Lung (tissue), 12 donors: Measurements from ENCODE around the gene GPC6. TPM values are rescaled to one million over a fixed set of nuclear protein-coding genes. Genes with fewer than 3 reads are reported as not detected.

Source experiments
- ATAC-seq: fragments of 200-7000 bp; cut with Tn5 transposase; one replicate; pipeline ENCODE4 v1.9.1; 2020; ENCODE audit warnings: moderate number of reproducible peaks; ENCODE audit not compliant: insufficient read depth, low FRiP score
- DNase-seq, 3 donors: peaks; one replicate each; pipeline ENCODE4 v3.0.0-alpha.2; 2013 to 2017
- H3K27ac ChIP-seq, 2 donors: one replicate each; pipeline ENCODE4 v1.5.1; 2013; ENCODE audit warnings: mild to moderate bottlenecking in 2 of 2, moderate library complexity in 2 of 2, control low read depth in 1 of 2, inconsistent platforms in 1 of 2, low read depth in 1 of 2, low read length in 1 of 2
- H3K27me3 ChIP-seq, 3 donors: one replicate each; pipeline ENCODE4 v1.5.1; 2013; ENCODE audit warnings: low read length in 2 of 3; ENCODE audit not compliant: control insufficient read depth in 3 of 3, insufficient read depth in 3 of 3
- H3K36me3 ChIP-seq, 4 donors: one replicate each; pipeline ENCODE4 v1.5.1; 2013; ENCODE audit warnings: low read length in 4 of 4, mild to moderate bottlenecking in 1 of 4, moderate library complexity in 1 of 4; ENCODE audit not compliant: control insufficient read depth in 4 of 4, insufficient read depth in 4 of 4
- H3K4me1 ChIP-seq, 5 donors: one replicate each; pipeline ENCODE4 v1.5.1; 2013; ENCODE audit warnings: low read length in 5 of 5, mild to moderate bottlenecking in 2 of 5, moderate library complexity in 1 of 5; ENCODE audit not compliant: control insufficient read depth in 5 of 5, insufficient read depth in 5 of 5
- H3K4me3 ChIP-seq: one replicate; pipeline ENCODE4 v1.5.1; 2013; ENCODE audit warnings: mild to moderate bottlenecking, control low read depth, moderate library complexity
- H3K9ac ChIP-seq, 2 donors: one replicate each; pipeline ENCODE4 v1.5.1; 2013; ENCODE audit warnings: low read length in 2 of 2, control low read depth in 1 of 2; ENCODE audit not compliant: insufficient read depth in 1 of 2
- H3K9me3 ChIP-seq, 4 donors: one replicate each; pipeline ENCODE4 v1.5.1; 2013; ENCODE audit warnings: low read length in 3 of 4, mild to moderate bottlenecking in 1 of 4, moderate library complexity in 1 of 4; ENCODE audit not compliant: control insufficient read depth in 4 of 4, insufficient read depth in 3 of 4
- CTCF ChIP-seq: IDR thresholded peaks from 2 replicates; pipeline ENCODE4 v1.5.1; 2012; ENCODE audit warnings: mild to moderate bottlenecking; ENCODE audit errors: control extremely low read depth, extremely low read depth
- WGBS, 2 donors: extraction: QIAGEN DNeasy Blood & Tissue Kit; methylation state at CpG; one replicate each; pipeline ENCODE4 v1.1.7; 2013; 5-methylcytosine and 5-hydroxymethylcytosine counted together
- polyA plus RNA-seq, 2 donors: library from polyadenylated mRNA; stranded (reverse); fragments of 200-250 nt; gene quantifications; one replicate each; pipeline ENCODE4 v1.2.1, GENCODE V29; 2013
- total RNA-seq, 2 donors: library from RNA; depleted of rRNA in 1 of 2; stranded (reverse); fragments of >200 nt in 1 of 2; gene quantifications; one replicate each; pipeline ENCODE4 v1.2.1, GENCODE V29; 2014 to 2021
- donor health status: control.
- donor health status: control.
- donor health status: Bipolar disorder and iron deficiency.
- donor health status: healthy.
- donor health status: DM: yes; HTN: yes; CAD: no.

Gene GPC6
- total and polyA plus RNA-seq, 4 donors = 0.45 to 31.4 (median 4.8) TPM

GRCh38 chr13:94313321-94313910 lies 1086.8 kb downstream of the GPC6 start:
- ATAC-seq = no peak
- no peak overlapping the region for H3K27ac ChIP-seq
- no peaks in the 10 kb centered on the region for H3K9me3 ChIP-seq
- peak overlapping the region in 1 of 2 donors; percentile 16 for H3K9ac ChIP-seq
- DNase-seq = peak in 2 of 3 donors; percentile 94 to 96
- H3K27me3 ChIP-seq = no peaks in the 10 kb centered on the region
- TF ChIP-seq CTCF = no peak
- no peaks in the 10 kb centered on the region for H3K36me3 ChIP-seq
- WGBS, 2 donors = 81 to 87% methylated on average over 3 of the region's 3 CpGs
- H3K4me1 ChIP-seq = peaks cover 0 to 35% (median 6%) of the 10 kb centered on the region in 5 donors
- no peak overlapping the region for H3K4me3 ChIP-seq

- H3K9ac ChIP-seq = no peak overlapping the region
- no peak for TF ChIP-seq CTCF
- 84 to 93% methylated on average over 3 of the region's 3 CpGs for WGBS, 2 donors
- DNase-seq (peak in 2 of 3 donors; percentile 88 to 89), ATAC-seq (no peak)
- H3K27me3 ChIP-seq = no peaks in the 10 kb centered on the region
- no peaks in the 10 kb centered on the region for H3K36me3 ChIP-seq
- no peak overlapping the region for H3K27ac ChIP-seq
- peaks cover 0 to 35% (median 6%) of the 10 kb centered on the region in 5 donors for H3K4me1 ChIP-seq
- no peak overlapping the region for H3K4me3 ChIP-seq
- H3K9me3 ChIP-seq = no peaks in the 10 kb centered on the region
These were observed 1087.3 kb downstream of the GPC6 start for GRCh38 chr13:94313926-94314325.

GRCh38 chr13:94315188-94315587 lies 1088.6 kb downstream of the GPC6 start:
- peaks cover 0 to 35% (median 6%) of the 10 kb centered on the region in 5 donors for H3K4me1 ChIP-seq
- no peak for TF ChIP-seq CTCF
- 93 to 95% methylated on average over 1 of the region's 1 CpG for WGBS, 2 donors

GRCh38 chr13:94317063-94317491 lies 1090.5 kb downstream of the GPC6 start:
- H3K36me3 ChIP-seq = no peaks in the 10 kb centered on the region
- WGBS, 2 donors = 32 to 47% methylated on average over 2 of the region's 2 CpGs
- H3K9me3 ChIP-seq = no peaks in the 10 kb centered on the region
- H3K27ac ChIP-seq = no peak overlapping the region
- H3K27me3 ChIP-seq = no peaks in the 10 kb centered on the region
- no peak for TF ChIP-seq CTCF
- peaks cover 0 to 30% (median 6%) of the 10 kb centered on the region in 5 donors for H3K4me1 ChIP-seq
- no peak overlapping the region for H3K9ac ChIP-seq
- no peak overlapping the region for H3K4me3 ChIP-seq
- DNase-seq (no peak), ATAC-seq (no peak)

More at GRCh38 chr13:94315188-94315587, 1088.6 kb downstream of the GPC6 start:
- Histone ChIP-seq H3K36me3 (no peaks in the 10 kb centered on the region), H3K27ac (no peak overlapping the region), H3K4me3 (no peak overlapping the region), H3K27me3 (no peaks in the 10 kb centered on the region), H3K9ac (no peak overlapping the region), H3K9me3 (no peaks in the 10 kb centered on the region)
- no peak for ATAC-seq
- DNase-seq = no peak
